Right renal cortex interstitium (tissue), 3 donors: Measurements from ENCODE around the gene TBX18. TPM values are rescaled to one million over a fixed set of nuclear protein-coding genes. Genes with fewer than 3 reads are reported as not detected.

Source experiments
- DNase-seq, 3 donors: peaks; one replicate each; pipeline ENCODE4 v3.0.0-alpha.2; 2013; ENCODE audit warnings: low read depth in 3 of 3, low spot score in 2 of 3
- polyA plus RNA-seq, 3 donors: library from polyadenylated mRNA; unstranded; fragments of 120-200 nt; gene quantifications; one replicate each; pipeline ENCODE4 v1.2.1, GENCODE V29; 2013; ENCODE audit not compliant: insufficient read length in 3 of 3

Gene TBX18
- polyA plus RNA-seq, 3 donors, result 6.5 to 8.7 (median 6.6) TPM

- DNase-seq, result no peak
Observed at GRCh38 chr6:84773431-84774156, 9.2 kb upstream of the TBX18 start.

DNA sequence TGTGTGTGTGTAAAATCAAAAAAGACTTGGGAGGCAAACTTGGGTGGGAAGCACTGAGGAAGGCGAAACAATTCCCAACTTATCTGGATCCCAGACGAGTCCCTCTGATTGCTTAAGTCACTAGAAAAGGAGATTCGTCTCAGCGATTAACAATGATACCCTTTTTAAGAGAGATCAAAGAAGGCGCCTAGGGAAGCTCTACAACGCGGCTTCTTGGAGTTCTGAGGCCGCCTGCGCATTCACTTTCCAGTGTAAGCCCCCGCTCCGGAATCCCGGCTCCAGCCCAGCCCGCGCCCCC lies 8.7 kb upstream of the TBX18 start:
- no peak for DNase-seq

DNA sequence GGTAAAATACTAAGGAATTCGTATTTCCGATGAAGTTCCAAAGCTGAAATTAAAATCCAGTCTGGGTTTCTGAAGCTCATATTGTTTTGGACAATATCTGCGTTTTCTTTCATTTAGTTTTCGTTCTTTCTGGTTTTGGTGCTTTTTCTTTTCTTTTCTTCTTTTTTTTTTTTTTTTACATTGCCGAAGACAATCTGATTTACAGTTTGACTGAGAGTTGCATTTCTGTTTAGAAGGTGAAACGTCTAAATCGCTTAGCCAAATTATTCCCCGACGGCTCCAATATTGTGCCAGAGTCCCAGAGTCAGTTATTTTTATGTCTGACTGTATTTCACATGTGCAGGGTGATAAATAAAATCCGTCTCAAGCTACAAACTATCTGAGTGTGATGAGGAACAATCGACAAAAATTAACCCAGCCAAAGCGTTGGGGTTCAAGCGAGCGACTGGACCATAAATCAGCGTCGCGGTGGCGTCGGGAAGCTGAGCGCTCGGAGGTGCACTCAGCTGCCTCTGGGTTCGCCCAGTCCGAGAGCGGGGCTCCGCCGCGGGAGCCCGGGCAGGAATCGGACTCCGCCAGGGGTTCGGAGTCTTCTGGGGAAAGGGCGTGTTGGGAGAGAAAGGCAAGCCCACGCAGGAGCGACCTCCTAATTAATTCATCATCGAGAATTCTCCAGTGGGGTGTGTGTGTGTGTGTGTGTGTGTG lies 8.2 kb upstream of the TBX18 start:
- no peak for DNase-seq

DNA sequence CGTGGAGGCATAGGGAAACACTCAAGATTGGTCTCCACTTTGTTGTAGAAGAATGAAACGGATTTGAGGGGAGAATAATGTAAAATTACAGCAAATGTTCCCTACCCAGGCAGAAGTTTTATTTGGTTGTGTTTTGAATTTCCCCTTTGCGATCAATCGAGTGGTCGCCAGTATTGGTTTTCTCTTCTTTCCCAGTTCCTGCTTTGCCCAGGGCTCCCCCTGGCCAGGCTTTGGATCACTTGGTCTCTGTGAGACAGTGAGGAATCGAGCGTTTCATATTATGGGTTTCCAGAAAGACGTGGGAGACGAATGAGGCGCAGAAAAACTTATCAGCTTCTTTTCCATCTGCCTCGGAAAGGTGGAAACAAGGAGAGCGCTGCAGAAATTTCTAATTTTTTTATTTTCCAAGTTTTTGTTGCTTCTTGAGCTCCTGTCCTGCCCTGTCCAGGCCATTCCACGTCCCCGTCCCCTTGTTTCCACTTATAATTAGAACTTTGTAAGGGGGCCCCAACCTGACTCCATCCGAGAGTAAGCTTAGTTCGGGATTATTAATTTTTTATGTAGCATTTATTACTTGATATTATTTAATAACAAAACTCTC lies 7.5 kb upstream of the TBX18 start:
- no peak for DNase-seq

GRCh38 chr6:84771125-84771755 lies 6.8 kb upstream of the TBX18 start:
- DNase-seq, result no peak

DNA sequence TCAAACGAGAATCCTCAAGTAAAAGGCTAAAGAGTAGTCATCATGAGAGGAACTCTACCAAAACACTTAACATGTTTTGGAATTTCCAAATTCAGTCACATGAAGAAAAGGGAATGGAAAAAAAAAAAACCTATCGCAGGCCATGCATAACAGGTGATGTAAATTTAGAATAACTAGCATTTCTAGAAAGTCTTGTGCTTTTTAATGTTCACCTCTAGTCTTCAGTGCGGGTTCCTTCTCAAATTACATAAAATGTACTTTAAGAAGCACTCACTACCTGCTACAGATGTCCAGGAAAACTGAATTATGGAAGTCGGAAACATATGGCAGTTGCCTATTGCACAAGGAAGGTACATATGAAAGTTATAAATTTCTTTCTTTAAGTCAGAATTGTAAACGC lies 6.1 kb upstream of the TBX18 start:
- DNase-seq, result no peak

DNA sequence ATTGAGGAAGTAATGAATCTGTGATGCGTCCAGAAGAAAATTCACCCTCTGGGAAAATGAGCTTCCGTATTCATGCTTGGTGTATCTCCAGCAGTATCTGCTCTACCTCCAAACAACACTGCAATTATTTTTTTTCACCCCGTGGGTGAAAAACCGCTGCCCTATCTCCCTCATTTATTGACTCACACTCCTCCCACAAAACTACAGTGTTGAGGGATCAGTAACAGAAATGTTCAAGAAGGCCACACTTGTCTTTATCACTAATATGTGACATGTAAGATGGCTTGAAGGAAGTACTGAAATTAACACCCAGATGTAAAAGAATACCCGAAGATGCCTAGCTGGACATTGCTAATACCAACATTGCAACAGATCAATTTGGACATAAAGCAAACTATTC lies 4.9 kb upstream of the TBX18 start:
- DNase-seq, result no peak

GRCh38 chr6:84768442-84769174 lies 4.2 kb upstream of the TBX18 start:
- DNase-seq, result no peak

- no peak for DNase-seq
Observed at GRCh38 chr6:84767526-84768201, 3.3 kb upstream of the TBX18 start.

DNA sequence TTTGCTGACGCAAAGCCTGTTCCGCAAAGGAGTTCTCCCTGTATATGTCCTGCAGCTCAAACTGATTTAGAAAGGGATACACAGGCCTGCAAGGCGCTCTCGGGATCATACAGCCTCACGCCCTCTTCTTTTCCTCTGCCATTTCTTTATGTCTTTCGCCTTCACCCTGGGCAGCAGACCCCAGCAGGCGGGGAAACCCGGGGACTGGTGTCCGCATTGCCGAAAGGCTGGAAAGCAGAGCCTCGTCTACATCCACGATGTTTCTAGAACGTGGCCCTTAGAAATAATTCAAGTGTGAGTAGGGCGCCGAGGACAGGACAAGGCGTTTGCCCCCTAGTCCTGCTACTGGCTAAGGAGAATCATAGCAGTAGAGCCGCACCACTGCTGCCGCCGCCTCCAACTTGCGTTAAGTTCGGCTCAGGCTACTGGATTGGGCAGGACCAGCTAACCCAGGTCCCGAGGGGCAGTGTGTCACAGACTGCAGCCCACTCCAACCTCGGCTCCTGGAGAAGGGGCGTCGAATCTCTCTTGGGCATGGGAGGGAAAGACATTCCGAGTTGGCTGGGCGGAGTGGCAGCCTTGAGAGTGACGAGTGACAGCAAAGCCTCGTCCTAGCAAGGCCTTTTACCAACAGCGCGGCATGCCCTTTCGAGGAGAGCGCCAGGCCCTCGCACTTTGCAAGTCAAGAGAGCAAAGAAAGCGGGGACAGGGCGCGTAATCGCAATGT lies 2.6 kb upstream of the TBX18 start:
- no peak for DNase-seq

DNA sequence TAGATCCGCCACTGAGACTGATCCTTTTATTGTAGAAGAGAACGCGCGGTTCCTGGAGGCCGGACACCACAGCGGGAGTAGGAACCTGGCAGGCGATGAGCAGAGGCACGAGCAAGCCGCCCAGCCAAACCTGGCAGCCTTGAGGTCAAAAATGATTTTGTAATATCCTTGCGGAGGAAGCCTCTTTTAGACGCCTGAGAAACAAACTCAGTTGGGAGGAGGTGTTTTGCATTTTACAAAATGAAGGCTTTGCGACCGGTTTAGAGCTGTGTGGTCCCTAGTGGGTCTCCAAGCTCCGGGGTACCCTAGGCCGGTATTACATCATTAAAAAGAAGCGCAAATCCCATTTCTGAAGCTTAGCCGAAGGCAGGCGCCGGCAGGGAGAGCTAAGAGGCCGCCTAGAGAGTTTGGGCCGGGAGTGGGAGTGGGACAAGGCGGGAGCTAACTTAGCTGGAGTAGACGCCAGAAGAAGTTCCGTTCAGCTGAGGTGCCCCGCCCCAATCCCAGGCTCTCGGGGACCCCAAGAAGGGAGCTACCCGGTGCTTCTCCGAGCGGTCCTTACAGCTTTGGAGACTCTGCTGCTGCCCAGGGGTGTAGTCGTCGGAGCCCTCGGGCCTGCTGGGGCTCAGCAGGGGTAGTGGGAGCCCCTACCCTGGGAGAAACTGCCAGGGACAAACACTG lies 1.9 kb upstream of the TBX18 start:
- no peak for DNase-seq

DNA sequence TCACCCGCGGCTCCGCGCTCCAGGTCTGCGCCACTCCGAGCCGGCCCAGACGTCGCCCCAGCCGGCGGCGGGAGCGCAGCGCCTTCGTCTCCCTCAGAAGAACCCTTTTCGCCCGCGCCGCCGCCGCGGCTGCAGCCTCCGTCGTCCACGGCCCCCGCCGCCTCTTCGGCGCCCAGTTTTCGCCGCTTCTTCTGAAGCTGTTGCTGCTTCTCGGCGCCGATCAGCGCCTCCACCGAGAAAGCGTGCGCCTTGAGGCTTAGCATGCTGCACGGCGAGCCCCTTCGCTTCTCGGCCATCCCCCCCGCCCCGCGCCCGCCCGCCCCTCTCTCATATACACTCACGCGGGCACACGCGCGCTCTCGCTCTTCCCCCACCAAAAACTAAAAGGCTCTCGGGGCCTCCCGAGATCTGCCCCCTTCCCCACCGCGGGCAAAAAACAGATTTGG lies 489 bp downstream of the TBX18 start:
- no peak for DNase-seq

DNA sequence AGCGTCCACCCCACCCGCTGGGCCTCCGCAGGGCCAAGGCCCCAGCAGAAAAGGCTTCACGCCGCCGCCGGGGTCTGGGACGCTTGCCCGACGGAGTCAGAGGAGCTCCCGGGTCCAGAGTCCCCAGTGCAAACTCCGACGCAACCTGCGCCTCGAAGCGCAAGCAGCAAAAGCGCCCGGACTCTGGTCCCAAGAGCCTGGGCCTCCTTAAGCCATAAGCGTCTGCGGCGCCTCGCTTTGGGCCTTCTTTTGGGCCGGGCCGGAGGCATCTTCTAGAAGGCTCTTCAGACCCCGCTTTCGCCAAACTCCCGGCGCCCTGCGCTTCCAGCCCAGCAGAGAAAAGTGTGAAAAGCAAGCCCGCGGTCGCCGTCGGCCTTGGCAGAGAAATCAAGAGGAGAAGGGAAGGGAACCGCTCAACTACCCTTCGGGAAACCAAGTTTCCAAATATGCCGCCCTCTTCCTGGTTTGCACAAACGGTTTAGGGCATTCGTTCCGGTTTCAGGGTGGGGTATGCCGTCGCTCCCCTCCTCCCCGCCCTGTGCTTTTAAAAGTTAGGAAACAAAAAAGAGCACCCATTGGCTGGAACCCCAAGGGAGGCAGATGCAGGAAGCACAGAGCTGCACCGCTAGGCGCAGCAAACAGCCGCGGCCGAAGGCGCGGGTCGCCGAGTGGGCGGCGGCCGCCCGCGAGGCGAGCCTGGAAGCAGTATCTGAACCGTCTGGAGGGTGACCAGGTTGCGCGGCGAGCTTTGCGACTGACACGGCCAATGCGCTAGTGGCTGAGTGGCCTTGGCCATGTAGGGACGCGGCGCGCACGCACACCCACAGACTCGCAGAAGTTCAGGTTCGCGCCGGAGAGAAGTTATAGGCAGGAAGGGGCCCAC lies 1.2 kb downstream of the TBX18 start:
- DNase-seq, result no peak

GRCh38 chr6:84762220-84763002 lies 2.0 kb downstream of the TBX18 start:
- no peak for DNase-seq

GRCh38 chr6:84758486-84758885 lies 5.9 kb downstream of the TBX18 start:
- DNase-seq, result no peak

- DNase-seq, result no peak
Observed at GRCh38 chr6:84756877-84757276, 7.5 kb downstream of the TBX18 start.

GRCh38 chr6:84756466-84756865 lies 7.9 kb downstream of the TBX18 start:
- no peak for DNase-seq
